ENCODE data around the gene TMEM121. TPM values are rescaled to one million over a fixed set of nuclear protein-coding genes. Genes with fewer than 3 reads are reported as not detected.

TMEM121 gene
- 5.1 TPM for polyA plus RNA-seq (2013, experiment 1 of 2; ENCODE audit: insufficient read length)
- 3.7 TPM for polyA plus RNA-seq (2013, experiment 2 of 2; ENCODE audit: insufficient read length)

DNA sequence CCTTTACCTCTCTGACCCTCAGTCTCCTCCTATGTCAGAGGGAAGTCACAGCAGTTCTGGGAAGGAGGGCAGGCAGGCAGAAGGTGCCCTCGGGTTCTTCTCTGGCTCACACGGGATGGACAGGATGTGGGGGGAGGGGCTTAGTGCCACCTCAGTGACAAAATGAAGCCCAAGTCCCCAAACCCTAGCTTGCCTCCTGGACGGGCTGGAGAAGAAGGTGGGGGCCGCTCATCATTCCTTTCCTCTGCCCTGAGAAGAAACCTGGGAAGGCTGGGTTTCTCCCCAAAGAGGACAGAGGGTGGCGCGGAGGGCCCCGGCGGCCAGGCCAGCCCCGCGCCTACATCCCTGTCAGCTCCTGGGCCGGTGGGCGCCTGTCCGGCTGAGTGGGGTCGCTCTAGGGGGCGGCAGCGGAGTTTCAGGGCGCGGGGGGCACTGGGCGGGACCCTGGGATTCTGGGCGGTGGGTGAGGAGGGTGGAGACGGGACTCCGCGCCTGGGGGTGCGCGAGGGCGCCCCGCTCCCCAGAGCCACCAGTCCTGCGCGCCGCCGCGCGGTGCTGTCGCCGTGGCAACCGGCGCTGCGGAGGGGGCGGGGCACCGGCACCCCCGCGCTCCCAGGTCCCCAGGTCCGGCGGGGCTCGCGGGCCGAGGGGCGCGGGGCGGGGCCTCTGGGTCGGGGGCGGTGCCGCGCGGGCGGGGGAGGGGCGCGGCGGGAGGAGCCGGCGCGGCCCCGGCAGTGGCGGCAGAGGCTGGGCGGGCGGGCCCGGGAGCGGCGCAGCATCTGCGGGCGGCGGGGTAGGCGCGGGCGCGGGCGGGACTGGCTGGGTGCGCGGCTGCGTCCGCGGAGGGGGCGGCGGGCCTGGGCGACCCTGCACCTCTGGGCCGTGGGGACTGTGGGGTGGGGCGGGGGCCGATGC is at the start of gene TMEM121:
TMEM121 (plus strand) TSS at position 723 of the 915 bp plus-strand sequence. CDS start 2,252 bp downstream, outside the sequence.
- DNase-seq = peak; percentile 34

DNA sequence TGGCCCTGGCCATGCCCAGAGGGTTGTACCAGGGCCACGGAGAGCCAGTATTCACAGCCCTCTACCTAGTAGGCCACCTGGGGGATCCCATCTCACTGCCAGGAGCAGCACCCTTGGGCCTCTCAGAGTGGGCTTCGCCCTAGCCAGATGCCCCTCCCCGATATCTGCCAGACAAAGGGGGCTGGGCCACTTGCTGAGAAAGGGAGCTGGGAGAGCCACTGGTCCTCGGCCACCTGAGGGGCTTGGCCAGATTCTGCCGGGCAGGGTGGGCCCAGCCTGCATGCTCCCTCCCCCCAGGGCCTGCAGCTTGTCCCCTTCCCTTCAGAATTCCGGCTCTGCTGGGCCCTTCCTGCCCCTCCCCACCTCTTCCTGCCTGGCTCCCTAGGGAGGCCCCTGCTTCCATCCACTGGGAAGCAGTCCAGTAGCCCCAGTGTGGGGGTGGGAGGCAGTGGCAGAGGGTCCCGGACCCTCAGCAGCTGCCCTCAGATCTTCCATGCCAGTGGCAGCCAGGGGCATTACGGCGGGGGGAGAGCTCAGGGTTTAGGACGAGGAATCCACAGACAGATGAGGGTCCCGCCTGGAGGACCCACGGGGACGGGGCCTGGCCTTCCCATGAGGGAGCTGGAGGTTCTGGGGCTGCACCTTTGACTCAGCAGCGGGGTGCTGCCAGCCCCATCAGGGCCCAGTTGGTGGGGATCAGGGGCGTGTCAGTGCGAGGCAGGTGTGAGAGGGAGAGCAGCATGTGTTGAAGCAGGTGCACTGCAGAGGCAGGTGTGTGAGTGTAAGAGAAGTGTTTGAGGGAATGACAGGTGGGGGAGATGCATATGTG is 49.3 kb upstream of the TMEM121 start:
- DNase-seq = no peak

DNA sequence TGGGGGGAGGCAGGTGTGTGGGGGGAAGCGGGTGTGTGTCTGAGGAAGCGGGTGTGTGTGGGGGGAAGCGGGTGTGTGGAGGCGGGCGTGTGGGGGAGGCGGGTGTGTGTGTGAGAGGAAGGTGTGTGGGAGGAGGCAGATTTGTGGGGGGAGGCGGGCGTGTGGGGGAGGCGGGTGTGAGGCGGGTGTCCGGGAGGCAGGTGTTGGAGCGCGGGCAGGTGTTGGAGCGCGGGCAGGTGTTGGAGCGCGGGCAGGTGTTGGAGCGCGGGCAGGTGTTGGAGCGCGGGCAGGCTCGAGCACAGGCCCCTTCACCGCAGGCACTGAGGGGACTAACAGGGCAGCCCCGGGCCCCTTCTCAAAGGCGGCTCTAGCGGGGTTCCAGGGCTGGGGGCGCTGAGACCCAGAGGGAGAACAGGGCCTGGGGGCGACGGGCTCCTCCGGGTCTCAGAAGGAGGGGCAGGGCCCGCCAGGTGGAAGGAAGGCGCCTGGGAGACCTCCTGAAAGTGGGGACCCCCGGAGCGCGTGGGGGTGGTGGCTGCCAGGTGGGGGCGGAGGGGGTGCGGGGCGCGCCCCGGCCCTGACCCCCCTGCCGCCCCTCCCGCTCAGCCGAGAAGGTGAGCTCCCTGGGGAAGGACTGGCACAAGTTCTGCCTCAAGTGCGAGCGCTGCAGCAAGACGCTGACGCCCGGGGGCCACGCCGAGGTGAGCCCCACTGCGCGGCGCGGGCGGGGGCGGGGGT is 48.6 kb upstream of the TMEM121 start:
- no peak for DNase-seq

DNA sequence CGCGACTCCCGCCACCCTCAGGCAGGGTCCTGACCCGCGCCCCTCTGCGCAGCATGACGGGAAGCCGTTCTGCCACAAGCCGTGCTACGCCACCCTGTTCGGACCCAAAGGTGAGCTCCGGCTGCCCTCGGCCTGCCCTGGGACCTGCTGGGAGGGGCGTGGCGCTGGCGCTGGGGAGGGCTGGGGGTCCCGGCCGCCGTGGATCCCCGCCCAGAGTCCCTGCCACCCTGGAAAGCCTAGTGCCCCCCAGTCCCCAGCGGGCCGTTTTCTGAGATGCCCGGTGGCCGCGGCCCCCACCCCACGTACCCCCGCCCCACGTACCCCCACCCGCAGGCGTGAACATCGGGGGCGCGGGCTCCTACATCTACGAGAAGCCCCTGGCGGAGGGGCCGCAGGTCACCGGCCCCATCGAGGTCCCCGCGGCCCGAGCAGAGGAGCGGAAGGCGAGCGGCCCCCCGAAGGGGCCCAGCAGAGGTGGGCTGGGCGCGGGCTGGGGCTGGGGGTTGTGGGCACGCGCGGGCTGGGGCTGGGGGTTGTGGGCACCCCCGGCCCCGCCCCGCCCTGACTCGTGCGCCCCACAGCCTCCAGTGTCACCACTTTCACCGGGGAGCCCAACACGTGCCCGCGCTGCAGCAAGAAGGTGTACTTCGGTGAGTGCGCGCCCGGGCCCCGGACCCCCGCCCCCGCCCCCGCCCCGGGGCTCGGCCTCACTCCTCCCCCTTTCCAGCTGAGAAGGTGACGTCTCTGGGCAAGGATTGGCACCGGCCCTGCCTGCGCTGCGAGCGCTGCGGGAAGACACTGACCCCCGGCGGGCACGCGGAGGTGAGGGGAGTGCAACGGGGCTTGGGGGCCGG is 47.8 kb upstream of the TMEM121 start:
- DNase-seq = no peak

DNA sequence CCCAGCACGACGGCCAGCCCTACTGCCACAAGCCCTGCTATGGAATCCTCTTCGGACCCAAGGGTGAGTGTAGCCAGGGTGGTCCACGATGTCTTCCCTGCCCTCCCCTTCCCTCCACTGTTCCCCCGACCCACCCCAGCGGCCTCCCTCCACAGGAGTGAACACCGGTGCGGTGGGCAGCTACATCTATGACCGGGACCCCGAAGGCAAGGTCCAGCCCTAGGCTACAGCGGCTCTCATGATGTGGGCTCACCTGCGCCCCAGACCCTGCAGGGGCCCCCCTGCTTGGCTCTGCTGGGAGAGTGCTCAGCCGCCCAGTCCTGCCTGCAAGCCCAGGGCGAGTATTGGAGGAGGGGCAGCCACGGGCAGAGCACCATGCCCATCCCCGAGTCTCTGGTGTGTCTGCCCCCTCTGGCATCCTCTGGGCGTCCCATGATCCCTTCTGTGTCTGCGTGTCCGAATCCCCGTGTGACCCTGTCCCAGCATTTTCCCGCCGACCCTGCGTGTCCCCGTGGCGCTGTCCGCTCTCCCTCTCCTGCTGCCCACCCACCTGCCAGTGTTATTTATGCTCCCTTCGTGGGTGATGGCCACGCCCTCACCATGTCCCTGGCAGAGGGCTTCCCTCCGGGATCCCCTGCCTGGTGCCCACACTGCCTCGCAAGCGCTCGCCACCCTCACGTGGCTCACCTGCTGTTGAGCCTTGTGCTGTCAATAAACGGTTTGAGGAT is 46.8 kb upstream of the TMEM121 start:
- no peak for DNase-seq

DNA sequence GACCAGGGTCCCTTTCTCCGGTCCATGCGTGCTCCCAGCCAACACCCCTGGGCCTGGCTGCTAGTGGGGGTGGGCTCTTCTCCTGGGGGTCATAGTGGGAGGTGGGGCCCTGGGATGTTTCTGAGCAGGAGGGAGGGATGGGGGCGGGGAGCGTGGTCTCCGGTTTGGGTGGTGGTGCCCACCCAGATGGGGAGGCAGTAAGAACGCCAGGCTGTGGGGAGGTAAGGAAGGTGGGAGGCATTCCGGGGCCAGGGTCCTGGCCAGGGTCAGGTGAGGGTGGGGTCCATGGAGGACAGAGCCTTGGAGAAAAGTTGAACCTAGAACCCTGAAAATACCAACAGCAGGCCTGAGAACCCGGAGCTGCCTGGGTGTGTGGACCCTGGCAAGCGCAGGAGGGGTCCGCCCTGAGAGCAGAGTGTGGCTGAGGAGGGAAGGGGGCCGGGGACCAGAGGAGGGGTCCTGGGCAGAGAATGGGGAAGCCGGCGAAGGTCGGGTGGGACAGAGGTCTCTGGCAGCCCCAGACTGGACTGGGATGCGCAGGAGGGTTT is 46.1 kb upstream of the TMEM121 start:
- DNase-seq = no peak

DNA sequence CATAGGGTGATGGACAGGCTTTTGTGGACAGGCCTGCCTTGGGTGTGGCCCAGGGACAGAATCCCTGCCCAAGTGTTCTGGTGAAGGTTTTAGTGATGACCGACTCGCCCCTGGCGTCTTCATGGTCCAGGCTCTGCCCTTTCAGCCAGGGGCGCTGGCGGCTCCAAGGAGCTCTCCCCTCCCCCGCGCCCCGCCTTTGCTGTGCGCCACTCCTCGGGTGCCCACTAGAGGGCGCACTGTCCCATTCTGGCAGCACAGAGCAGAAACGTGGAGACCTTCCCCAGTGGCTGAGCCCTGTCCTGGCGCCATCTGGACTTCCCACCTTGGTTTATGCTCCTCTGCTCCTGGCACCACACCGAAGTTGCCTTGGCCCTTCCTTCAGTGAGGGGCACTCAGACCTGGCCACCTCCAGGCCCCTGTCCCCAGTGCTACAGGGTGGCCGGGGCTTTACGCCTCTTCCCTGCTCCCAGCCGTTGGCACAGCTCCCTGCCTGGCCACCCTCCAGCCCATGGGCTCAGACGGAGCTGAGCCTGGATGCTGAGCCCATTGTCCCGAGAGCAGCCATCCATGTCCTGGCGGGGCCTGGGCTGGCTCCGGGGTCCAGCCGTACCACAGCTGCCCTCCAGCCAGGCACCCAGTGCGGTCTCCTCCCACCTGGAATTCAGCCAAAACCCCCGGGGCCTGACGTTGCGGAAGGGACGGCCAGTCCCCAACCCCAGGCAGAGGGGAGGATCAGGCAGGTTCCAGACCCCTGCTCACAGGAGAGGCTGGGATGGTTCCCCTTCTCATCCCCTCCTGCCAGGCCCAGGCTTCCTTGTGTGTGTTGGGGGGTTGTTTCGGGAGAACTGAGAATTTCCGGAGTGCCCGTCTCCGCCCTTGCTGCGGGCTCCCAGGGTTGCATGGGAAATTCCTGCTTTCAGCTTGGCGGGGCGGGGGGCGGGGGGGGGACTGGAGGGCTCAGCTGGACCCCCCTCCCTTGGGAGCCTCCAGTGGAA is 45.3 kb upstream of the TMEM121 start:
- peak; percentile 84 for DNase-seq

DNA sequence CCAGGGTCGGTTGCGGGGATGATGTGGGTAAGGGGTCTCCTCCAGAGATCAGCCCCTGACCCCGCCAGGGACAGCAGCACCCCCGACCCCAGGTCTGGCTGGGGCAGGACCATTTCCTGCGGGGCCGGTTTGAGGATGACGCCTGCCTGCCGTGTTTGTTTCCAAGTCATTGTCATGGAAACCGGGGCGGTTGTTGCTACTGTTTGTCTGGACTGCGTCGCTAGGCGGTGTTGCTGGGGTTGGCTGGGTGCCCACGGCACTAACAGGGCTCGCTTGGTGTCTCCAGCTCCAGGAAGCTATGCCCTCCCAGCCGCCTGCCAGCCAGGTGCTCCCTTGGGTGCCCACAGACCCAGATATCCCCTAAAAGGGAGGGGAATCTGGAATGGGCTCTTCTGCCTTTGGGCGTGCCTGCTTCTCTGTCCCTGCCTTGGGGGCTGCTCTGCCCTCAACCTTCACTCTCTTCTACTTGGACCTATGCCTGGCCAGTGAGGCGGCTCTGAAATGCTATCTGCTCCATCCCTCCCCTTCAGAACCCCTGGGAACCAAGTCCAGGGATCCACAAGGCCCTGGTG is 44.4 kb upstream of the TMEM121 start:
- DNase-seq = peak; percentile 97

DNA sequence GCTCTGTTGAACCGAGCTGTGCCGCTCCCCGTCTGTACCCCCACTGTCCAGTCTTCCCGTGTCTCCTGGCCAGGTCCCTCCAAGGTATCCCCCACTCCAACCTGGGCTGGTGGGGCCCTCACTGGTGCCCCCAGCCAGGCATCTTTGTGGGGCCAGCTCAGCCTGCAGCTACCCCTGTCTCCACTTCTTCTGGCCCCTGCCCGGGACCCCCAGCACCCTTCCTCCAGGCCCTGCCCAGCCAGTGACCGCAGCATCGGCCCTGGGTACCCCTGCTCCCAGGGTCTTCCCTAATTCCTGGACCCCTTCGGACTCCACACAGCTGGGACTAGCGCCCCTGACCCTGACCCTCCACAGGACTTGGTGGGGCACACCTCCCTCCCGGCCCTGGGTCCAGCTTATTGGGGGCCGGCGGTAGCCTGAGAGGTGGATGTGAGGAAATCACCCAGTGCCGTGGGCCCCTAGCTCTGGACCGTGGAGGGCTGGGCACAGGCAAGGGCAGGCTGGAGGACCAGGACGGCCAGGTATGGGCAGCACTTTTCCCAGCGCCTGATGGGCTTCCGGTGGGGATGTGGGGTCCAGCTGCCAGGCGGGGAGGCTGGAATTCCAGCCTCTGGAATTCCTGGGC is 43.8 kb upstream of the TMEM121 start:
- no peak for DNase-seq

DNA sequence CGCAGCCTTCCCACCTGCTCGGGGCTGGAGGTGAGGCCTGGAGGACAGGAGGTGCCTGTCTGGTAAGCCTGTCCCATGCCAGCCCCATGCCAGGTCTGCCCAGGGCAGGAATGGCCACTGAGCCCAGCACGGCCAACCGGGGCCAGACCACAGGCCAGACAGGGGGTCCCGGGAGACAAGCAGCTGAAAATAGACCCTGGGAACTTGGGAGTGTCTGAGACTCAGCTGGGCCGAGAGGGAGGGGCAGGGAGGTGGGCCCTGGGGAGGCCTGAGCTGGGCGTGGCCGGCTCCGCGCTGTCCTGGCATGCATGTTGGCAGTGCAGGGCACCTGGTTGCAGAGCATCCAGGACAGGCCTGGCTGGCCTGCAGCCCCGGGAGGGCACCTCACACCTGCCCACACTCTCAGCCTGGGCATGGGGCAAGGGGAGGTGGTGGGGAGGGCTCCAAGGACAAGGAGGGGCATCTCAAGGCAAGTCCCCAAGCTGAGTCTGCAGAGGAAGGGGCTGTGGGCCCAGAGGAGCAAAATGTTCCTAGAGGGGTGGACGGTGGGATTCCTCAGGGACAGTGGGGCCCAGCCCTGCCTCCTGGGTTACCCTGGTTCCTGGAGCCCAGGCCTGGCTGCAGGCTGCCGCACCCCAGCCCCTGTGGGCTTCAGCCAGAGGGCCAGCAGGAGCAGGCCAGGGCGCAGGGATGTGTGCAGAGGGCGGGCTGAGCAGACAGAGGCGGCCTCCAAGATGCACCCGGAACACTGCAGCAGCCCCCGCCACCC is 42.9 kb upstream of the TMEM121 start:
- DNase-seq = peak; percentile 26

DNA sequence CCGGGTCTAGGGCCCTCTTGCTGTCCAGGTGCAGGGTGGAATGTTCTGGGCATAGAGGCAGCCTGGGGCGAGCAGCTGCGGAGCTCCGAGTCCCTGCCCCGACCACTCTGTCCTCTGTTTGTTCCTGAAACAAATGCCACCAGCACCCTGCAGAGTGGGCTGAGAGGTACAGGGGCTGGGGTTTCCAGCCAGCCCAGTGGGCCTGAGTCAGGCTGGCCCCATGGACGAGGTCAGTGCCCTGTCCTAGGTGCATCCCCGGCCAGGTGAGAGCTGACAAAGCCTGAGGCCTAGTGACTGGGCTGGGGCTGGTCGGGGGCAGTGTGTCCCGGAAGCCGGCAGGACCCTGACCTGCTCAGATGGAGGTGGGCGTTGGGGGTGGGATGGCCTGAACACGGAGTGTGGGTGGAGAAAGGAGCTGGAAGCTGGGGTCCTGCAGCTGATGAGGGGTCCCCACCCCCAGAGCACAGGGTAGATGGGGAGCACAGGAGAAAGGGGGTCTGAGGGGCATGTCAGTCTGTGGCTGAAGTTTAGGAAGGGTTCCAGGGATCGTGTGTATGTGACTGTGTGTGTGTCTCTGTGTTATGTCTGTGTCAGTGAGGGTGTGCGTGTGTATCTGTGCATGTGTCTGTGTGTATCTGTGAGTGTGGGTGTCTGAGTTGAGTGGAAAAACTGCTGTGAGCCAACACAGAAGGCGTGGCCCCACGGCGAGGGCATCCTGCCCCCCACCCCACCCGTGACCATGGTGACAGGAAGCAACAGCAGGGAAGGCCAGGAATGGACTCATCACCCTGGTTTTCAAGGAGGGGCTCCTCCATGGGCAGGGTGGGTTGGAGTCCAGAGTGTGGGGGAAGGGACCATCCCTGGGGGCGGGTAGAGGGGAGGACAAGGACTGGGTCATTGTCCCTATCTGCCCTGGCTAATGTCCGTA is 42.0 kb upstream of the TMEM121 start:
- peak; percentile 45 for DNase-seq

DNA sequence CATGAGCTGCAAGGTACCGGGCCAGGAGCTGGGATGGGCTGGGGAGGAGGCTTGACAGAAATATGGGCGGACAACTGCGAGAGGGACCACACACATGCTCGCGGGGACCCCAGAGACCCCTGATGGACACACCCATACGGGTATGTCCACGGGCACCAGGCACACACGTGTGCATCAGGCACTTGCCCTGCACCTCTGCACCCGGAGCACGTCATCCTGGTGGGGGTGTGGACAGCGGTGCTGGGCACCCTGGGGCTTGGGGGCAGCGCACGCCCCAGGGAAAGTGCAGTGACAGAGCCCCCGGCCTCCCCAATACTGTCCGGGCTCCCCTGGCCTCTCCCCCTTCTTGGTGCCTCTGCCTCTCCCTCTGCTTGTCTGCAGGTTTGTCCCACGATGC is 41.4 kb upstream of the TMEM121 start:
- no peak for DNase-seq

DNA sequence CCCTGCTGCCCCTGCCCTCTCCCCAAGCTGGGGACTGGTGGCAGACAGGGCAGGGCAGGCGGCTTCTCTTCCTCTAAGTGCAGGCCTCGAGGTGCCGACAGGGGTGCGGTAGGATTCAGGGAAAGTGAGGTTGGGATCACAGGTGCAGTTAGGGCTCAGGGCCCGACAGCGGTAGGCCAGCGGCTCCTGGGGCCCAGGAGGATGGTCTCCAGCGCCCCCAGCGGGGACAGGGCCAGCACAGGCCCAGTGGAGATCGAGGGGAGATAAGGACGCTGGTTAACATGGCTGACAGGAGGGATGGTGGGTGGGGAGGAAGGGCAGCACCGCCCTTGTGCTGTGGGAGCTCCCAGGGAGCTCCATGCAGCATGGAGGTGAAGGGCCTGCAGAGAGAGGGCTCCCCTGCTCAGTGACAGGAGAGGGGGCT is 40.6 kb upstream of the TMEM121 start:
- peak; percentile 39 for DNase-seq

DNA sequence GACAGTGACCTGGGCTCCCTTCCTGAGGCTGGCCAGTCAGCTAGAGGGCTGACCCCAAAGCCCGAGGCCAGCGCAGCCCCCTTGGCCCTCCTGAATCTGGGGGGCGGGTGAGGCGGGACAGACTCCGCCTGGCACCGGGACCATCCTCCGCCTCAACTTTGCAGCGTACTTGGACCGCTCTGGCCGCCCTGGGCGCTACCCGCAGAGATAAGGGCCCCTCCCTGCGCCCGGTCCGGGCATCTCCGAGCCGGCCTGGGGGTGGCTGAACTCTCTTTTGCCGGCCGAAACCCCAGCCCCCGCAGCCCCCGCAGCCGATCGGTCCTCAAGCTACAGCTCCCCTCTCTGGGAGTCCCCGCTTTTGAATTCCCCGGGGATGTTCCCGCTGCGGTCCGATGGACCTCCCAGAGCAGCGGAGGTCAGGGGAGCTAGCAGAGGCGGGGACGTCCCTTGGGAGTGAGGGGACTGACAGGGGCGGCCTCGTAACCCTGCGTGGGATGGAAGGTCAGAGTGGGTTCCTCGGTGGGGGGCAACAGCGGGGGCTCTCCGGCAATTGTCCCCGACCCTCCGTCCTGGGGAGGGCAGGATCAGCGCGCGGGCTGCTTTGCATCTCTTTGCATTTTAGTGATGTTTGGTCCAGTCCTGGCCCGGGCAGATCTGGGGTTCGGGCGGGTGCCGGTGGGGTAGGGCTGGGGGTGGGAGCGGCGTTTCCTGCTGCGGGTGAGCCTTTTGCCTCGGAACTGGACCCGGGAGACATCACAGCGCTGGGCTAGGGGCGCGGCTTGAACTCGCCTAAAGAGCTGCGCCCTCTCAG is 40.0 kb upstream of the TMEM121 start, which contains the start of gene CRIP1:
CRIP1 (plus strand) TSS at position 724 of the 811 bp plus-strand sequence. CDS start 374 bp downstream, outside the sequence.
- DNase-seq = no peak

DNA sequence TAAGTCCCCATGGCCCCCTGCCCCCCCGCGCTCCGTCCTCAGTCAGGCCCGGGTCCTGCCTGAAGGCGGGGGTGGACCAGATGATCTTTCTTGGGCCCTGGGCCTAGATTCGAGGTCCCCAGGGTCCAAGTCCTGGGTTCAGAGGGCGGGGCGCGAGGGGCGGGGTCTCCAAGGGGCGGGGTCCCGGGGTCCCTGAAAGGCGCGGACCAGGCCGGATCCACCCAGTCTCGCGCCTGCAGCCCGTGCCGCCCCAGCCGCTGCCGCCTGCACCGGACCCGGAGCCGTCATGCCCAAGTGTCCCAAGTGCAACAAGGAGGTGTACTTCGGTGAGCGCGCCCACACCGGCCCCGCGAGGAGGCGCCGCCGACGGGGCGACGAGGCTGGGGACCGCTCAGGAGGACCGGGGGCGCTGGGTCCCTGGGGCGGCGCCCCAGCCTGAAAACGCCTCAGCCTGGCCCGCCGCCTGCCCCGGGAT is 39.4 kb upstream of the TMEM121 start:
- DNase-seq = no peak

Measured in fibroblast of skin of back (primary cell).